GM23248 (cell line): Measurements from ENCODE around the gene HYDIN. TPM values are rescaled to one million over a fixed set of nuclear protein-coding genes. Genes with fewer than 3 reads are reported as not detected.
"Not testable (repeated sequence)": the region's sequence is repeated elsewhere in the genome, so short reads cannot be mapped to it uniquely, and the experiment has no call there.

Experiments
- DNase-seq: peaks from one replicate; pipeline ENCODE4 v3.0.0-alpha.2; 2015
- H2AFZ ChIP-seq: fragments of 200-600 bp; sonication (generic); 2 replicates; pipeline ENCODE4 v1.6.1; 2016; ENCODE audit warnings: antibody characterized with exemption
- H3F3A ChIP-seq: fragments of 200-600 bp; sonication (generic); 2 replicates; pipeline ENCODE4 v1.6.1; 2016; ENCODE audit warnings: mild to moderate bottlenecking, antibody characterized with exemption, mixed run types; ENCODE audit not compliant: insufficient read depth
- H3K27ac ChIP-seq: fragments of 200-600 bp; sonication (generic); 2 replicates; pipeline ENCODE4 v1.5.1; 2016; ENCODE audit warnings: mild to moderate bottlenecking
- H3K27me3 ChIP-seq: fragments of 200-600 bp; sonication (generic); replicated peaks from 2 replicates; pipeline ENCODE4 v1.6.1; 2016; ENCODE audit warnings: mild to moderate bottlenecking; ENCODE audit not compliant: insufficient read depth
- H3K36me3 ChIP-seq: fragments of 200-600 bp; sonication (generic); 2 replicates; pipeline ENCODE4 v1.6.1; 2016; ENCODE audit warnings: low read depth, mild to moderate bottlenecking
- H3K4me1 ChIP-seq: fragments of 200-600 bp; sonication (generic); 2 replicates; pipeline ENCODE4 v1.6.1; 2016; ENCODE audit warnings: mild to moderate bottlenecking; ENCODE audit not compliant: insufficient read depth
- H3K4me2 ChIP-seq: fragments of 200-600 bp; sonication (generic); one replicate; pipeline ENCODE4 v1.6.1; 2016; ENCODE audit warnings: mild to moderate bottlenecking; ENCODE audit not compliant: unreplicated experiment
- H3K4me3 ChIP-seq: fragments of 200-600 bp; sonication (generic); 2 replicates; pipeline ENCODE4 v1.5.1; 2016; ENCODE audit warnings: mild to moderate bottlenecking
- H3K79me2 ChIP-seq: fragments of 200-600 bp; sonication (generic); 2 replicates; pipeline ENCODE4 v1.6.1; 2016; ENCODE audit warnings: mild to moderate bottlenecking; ENCODE audit not compliant: insufficient read depth
- H3K9ac ChIP-seq: fragments of 200-600 bp; sonication (generic); 2 replicates; pipeline ENCODE4 v1.6.1; 2016; ENCODE audit warnings: mild to moderate bottlenecking
- H3K9me2 ChIP-seq: fragments of 200-600 bp; sonication (generic); 2 replicates; pipeline ENCODE4 v1.6.1; 2016; ENCODE audit warnings: mixed run types, mild to moderate bottlenecking, moderate library complexity; ENCODE audit not compliant: insufficient read depth
- H3K9me3 ChIP-seq: fragments of 200-600 bp; sonication (generic); one replicate; pipeline ENCODE4 v1.6.1; 2017; ENCODE audit warnings: low read depth
- H4K20me1 ChIP-seq: fragments of 200-600 bp; sonication (generic); 2 replicates; pipeline ENCODE4 v1.6.0; 2016; ENCODE audit not compliant: insufficient read depth
- EZH2 ChIP-seq: fragments of 200-600 bp; sonication (generic); IDR thresholded peaks from 2 replicates; pipeline ENCODE4 v1.6.1; 2018; ENCODE audit warnings: antibody characterized with exemption, mild to moderate bottlenecking; ENCODE audit not compliant: insufficient read depth, poor library complexity, severe bottlenecking
- EZH2phosphoT487 ChIP-seq: fragments of 200-600 bp; sonication (generic); IDR thresholded peaks from 2 replicates; pipeline ENCODE4 v1.6.1; 2018; ENCODE audit warnings: antibody characterized with exemption, moderate library complexity, mild to moderate bottlenecking, low read depth; ENCODE audit not compliant: insufficient read depth
- WGBS, 2 experiments: methylation state at CpG; one replicate each; pipeline ENCODE4 v1.1.6; 2015 to 2017; ENCODE audit warnings: low lambda C conversion rate in 2 of 2, low coverage in 1 of 2; ENCODE audit errors: missing lambda C conversion rate in 2 of 2; 5-methylcytosine and 5-hydroxymethylcytosine counted together
- in situ Hi-C: fragments of 300-500 bp; cut with MboI; formaldehyde crosslinking; loops from 2 replicates; pipeline ENCODE4 v1.15.0; 2020
- polyA plus RNA-seq: library from polyadenylated mRNA; unstranded; fragments of >200 nt; fragmentation: Nextera tagmentation; extraction: Ambion mirVana; gene quantifications from 2 replicates; pipeline ENCODE4 v1.2.1, GENCODE V29; 2016
- total RNA-seq: library from RNA; depleted of rRNA; stranded (reverse); fragments of >200 nt; shearing (Covaris generic); gene quantifications from 2 replicates; pipeline ENCODE4 v1.2.3, GENCODE V29; 2014

The HYDIN gene
- total and polyA plus RNA-seq, 2 experiments from 2014 or later = 0.50 to 0.54 TPM

DNA sequence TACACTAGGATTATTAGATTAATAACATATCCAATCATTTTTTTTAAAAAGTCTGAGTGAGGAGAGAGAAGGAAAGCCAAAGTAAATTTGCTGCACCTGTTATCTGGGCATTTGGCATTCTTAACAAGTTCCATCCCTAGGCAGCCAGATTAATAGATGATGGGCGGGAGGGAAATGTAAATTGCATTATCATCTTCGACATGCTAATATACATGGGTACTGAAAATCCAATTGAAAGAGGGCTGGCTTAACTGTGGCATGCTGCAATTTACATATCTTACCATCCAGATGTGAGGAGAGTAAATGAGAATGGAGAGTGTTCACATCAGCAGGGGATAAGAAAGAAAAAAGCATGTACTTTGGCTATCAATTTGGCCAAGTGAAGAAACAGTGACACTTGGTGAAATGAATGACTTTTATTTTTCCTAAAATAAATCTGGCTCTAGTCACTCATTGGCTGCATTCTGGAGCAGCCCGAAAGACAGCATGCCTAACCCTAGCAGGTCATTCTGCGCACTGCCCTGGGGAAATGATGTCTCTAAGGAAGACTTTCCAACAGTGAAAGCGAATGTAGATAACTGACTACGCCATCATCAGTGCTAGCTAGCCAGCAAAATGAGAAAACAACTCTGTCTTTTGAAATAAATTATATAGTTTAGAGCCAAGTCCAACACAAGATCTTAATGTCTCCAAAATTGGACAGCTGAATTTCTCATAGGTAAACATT is 57.9 kb downstream of the HYDIN start:
- H3K27me3 ChIP-seq = no peaks in the 10 kb centered on the region

DNA sequence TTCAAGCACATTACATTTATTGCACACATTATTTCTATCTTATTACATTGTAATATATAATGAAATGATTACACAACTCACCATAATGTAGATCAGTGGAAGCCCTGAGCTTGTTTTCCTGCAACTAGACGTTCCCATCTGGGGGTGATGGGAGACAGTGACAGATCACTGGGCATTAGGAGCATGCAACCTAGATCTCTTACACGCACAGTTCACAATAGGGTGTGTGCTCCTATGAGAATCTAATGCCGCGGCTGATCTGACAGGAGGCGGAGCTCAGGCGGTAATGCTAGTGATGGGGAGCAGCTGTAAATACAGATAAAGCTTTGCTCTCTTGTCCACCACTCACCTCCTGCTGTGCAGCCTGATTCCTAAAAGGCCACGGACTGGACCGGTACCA is 69.5 kb downstream of the HYDIN start:
- H3K4me2 ChIP-seq, H2AFZ ChIP-seq, H3K9me2 ChIP-seq, in situ Hi-C loops, H3K9me3 ChIP-seq, H3K36me3 ChIP-seq, H3K9ac ChIP-seq, H3K27me3 ChIP-seq, H3K4me1 ChIP-seq, H3F3A ChIP-seq, H3K79me2 ChIP-seq, H3K27ac ChIP-seq, DNase-seq, H4K20me1 ChIP-seq, H3K4me3 ChIP-seq: not testable (repeated sequence)
- 56 to 58% methylated on average over 3 to 7 of the region's 8 CpGs for WGBS, 2 experiments

More for the DNA sequence above, 57.9 kb downstream of the HYDIN start:
- no peak overlapping the region for H2AFZ ChIP-seq
- no peak overlapping the region for H3K4me2 ChIP-seq
- H3K9me2 ChIP-seq = no peaks in the 10 kb centered on the region
- no peak overlapping the region for H3K27ac ChIP-seq
- in situ Hi-C loops = no loop called here
- no peaks in the 10 kb centered on the region for H4K20me1 ChIP-seq
- H3K4me3 ChIP-seq = no peak overlapping the region
- no peak overlapping the region for H3K9ac ChIP-seq
- H3K79me2 ChIP-seq = no peaks in the 10 kb centered on the region
- H3F3A ChIP-seq = no peaks in the 10 kb centered on the region
- H3K9me3 ChIP-seq = no peaks in the 10 kb centered on the region
- WGBS, 2 experiments = 31 to 41% methylated on average over 6 of the region's 6 CpGs
- TF ChIP-seq EZH2phosphoT487 (no peak), EZH2 (no peak)
- no peaks in the 10 kb centered on the region for H3K4me1 ChIP-seq
- no peak for DNase-seq
- H3K36me3 ChIP-seq = no peaks in the 10 kb centered on the region

- H3K4me1 ChIP-seq, H3K36me3 ChIP-seq, H3K9ac ChIP-seq, H3K9me2 ChIP-seq, H3K27ac ChIP-seq, DNase-seq, in situ Hi-C loops, H3K4me3 ChIP-seq, H3K79me2 ChIP-seq, H3K4me2 ChIP-seq, H4K20me1 ChIP-seq, H3K9me3 ChIP-seq, H3F3A ChIP-seq, H3K27me3 ChIP-seq, H2AFZ ChIP-seq: not testable (repeated sequence)
- 0% methylated on average over 1 to 2 of the region's 2 CpGs for WGBS, 2 experiments
These were observed 73.2 kb downstream of the HYDIN start for GRCh38 chr16:71157278-71157677.

- 60% methylated on average over 3 of the region's 6 CpGs; no CpG with 5 or more reads in 1 of the 2 experiments for WGBS, 2 experiments
- H3F3A ChIP-seq, H4K20me1 ChIP-seq, H3K36me3 ChIP-seq, DNase-seq, H3K9me2 ChIP-seq, H2AFZ ChIP-seq, H3K79me2 ChIP-seq, H3K4me2 ChIP-seq, H3K4me1 ChIP-seq, H3K4me3 ChIP-seq, H3K9ac ChIP-seq, H3K27me3 ChIP-seq, H3K27ac ChIP-seq, H3K9me3 ChIP-seq, in situ Hi-C loops: not testable (repeated sequence)
These were observed 77.2 kb downstream of the HYDIN start for GRCh38 chr16:71153329-71153728.

GRCh38 chr16:71151654-71152053 is 78.9 kb downstream of the HYDIN start:
- H3K9ac ChIP-seq, H3K4me1 ChIP-seq, H3F3A ChIP-seq, H4K20me1 ChIP-seq, H3K79me2 ChIP-seq, H3K4me2 ChIP-seq, H3K36me3 ChIP-seq, DNase-seq, H2AFZ ChIP-seq, H3K27ac ChIP-seq, H3K9me2 ChIP-seq, in situ Hi-C loops, H3K9me3 ChIP-seq, H3K27me3 ChIP-seq, H3K4me3 ChIP-seq: not testable (repeated sequence)
- WGBS, 2 experiments = 11 to 14% methylated on average over 1 to 2 of the region's 2 CpGs

GRCh38 chr16:71143246-71143645 is 87.3 kb downstream of the HYDIN start:
- H3K27ac ChIP-seq, H3K9me2 ChIP-seq, H3K4me2 ChIP-seq, H3K9ac ChIP-seq, H3K27me3 ChIP-seq, H3K9me3 ChIP-seq, H2AFZ ChIP-seq, H3K4me1 ChIP-seq, H3K36me3 ChIP-seq, DNase-seq, H4K20me1 ChIP-seq, H3F3A ChIP-seq, H3K79me2 ChIP-seq, in situ Hi-C loops, H3K4me3 ChIP-seq: not testable (repeated sequence)
- WGBS, 2 experiments = 0 to 40% methylated on average over 1 to 2 of the region's 2 CpGs

DNA sequence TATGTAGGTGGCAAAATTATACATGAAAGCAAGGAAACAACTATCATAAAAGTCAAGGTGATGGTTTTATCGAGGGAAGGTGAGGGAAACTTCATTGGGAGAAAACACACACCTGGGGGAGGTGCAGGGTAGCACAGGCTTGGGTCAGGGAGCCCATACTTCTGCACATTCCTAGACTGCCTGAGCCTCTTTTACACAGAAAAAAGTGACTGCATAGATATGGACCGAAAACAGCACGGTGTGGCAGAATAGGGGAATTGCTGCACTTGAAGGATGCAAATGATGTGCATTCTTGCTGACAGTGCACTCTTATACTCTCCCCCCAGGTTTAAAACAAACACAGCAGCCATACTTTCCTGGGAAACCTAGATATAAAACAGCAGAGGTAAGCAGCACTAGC is 120.0 kb downstream of the HYDIN start:
- H3K4me3 ChIP-seq, H3K27ac ChIP-seq, H3K9me3 ChIP-seq, H3K27me3 ChIP-seq, H3K9ac ChIP-seq, H3K4me2 ChIP-seq, H3K9me2 ChIP-seq, H3F3A ChIP-seq, H2AFZ ChIP-seq, H3K79me2 ChIP-seq, H4K20me1 ChIP-seq, H3K4me1 ChIP-seq, H3K36me3 ChIP-seq, DNase-seq, in situ Hi-C loops: not testable (repeated sequence)
- WGBS, 2 experiments = 77% methylated on average over 1 of the region's 3 CpGs
